GM21576 (cell line): ENCODE data around the gene IZUMO1.

Experiments used
- ATAC-seq: cut with Tn5 transposase; IDR thresholded peaks from one replicate; pipeline ENCODE4 v1.9.1; 2021; ENCODE audit warnings: mild to moderate bottlenecking, moderate library complexity; ENCODE audit not compliant: unreplicated experiment

Gene IZUMO1

GRCh38 chr19:48757741-48758144 lies 11.0 kb upstream of the IZUMO1 start:
- ATAC-seq, result no peak

- no peak for ATAC-seq
Observed at GRCh38 chr19:48757089-48757675, 10.5 kb upstream of the IZUMO1 start.

- ATAC-seq, result no peak
Observed at GRCh38 chr19:48756686-48757085, 10.0 kb upstream of the IZUMO1 start.

GRCh38 chr19:48756212-48756611 lies 9.5 kb upstream of the IZUMO1 start:
- ATAC-seq, result no peak

- no peak for ATAC-seq
Observed at GRCh38 chr19:48755787-48756186, 9.1 kb upstream of the IZUMO1 start.

GRCh38 chr19:48755084-48755641 lies 8.5 kb upstream of the IZUMO1 start, which contains the start of gene FGF21:
Gene FGF21, plus strand, starts transcription at chr19:48755524. Its CDS starts 713 bp downstream, at chr19:48756237.
- no peak for ATAC-seq

- no peak for ATAC-seq
Observed at GRCh38 chr19:48752496-48753365, 6.0 kb upstream of the IZUMO1 start, which contains the start of gene FUT1. Gene FUT1, minus strand, starts transcription at chr19:48752641. Its CDS starts 1,360 bp downstream, at chr19:48751281.

- no peak for ATAC-seq
Observed at GRCh38 chr19:48751845-48752495, 5.3 kb upstream of the IZUMO1 start.

GRCh38 chr19:48750771-48751504 lies 4.2 kb upstream of the IZUMO1 start:
- no peak for ATAC-seq

- ATAC-seq, result no peak
Observed at GRCh38 chr19:48750351-48750750, 3.6 kb upstream of the IZUMO1 start.

GRCh38 chr19:48749571-48750198 lies 3.0 kb upstream of the IZUMO1 start:
- no peak for ATAC-seq

- no peak for ATAC-seq
Observed at GRCh38 chr19:48746110-48746509, 599 bp downstream of the IZUMO1 start.

- ATAC-seq, result no peak
Observed at GRCh38 chr19:48745208-48745995, 1.3 kb downstream of the IZUMO1 start.

GRCh38 chr19:48742096-48742495 lies 4.6 kb downstream of the IZUMO1 start:
- no peak for ATAC-seq

GRCh38 chr19:48741129-48741999 lies 5.3 kb downstream of the IZUMO1 start:
- ATAC-seq, result no peak

GRCh38 chr19:48740164-48740972 lies 6.3 kb downstream of the IZUMO1 start, which contains the start of gene RASIP1:
Gene RASIP1, minus strand, starts transcription at chr19:48740610. Its CDS starts 328 bp downstream, at chr19:48740282.
- ATAC-seq, result no peak

- ATAC-seq, result no peak
Observed at GRCh38 chr19:48739404-48740163, 7.1 kb downstream of the IZUMO1 start.
